GM10248 (cell line): ENCODE results near the gene BBC3.
A peak's percentile ranks its signal among the peaks of the same experiment; 100 is the strongest.

Source experiments
- CTCF ChIA-PET: fragments of 300-600 bp; sonication (Branson Sonifier 250); formaldehyde crosslinking; extraction: SDS; loops from one replicate; lab custom pipeline; 2021; ENCODE audit warnings: antibody characterized with exemption; lab: Yijun Ruan, JAX
- POLR2A ChIA-PET: fragments of 350-650 bp; sonication (Branson Sonifier 250); formaldehyde crosslinking; extraction: SDS; loops from one replicate; lab custom pipeline; 2020; ENCODE audit warnings: antibody characterized with exemption; lab: Yijun Ruan, JAX
- DNase-seq: peaks from one replicate; pipeline ENCODE4 v3.0.0; 2012; ENCODE audit errors: extremely low spot score
- CTCF ChIP-seq: IDR thresholded peaks from 2 replicates; pipeline ENCODE4 v1.5.1; 2012; ENCODE audit warnings: mild to moderate bottlenecking, low read depth; ENCODE audit errors: extremely low read depth, missing control alignments, control extremely low read depth

Gene BBC3

GRCh38 chr19:47273313-47274070, 42.5 kb upstream of the BBC3 start:
- peak; percentile 93 for DNase-seq
- ChIA-PET POLR2A (interaction anchor here (0.6 to 2.3 kb wide), 10 partner anchors 12 to 1841 kb away, joined by 3 to 30 read pairs (median 6); partner anchors contain the start of genes CCDC9 and ZC3H4), CTCF (interaction anchor here (1.1 to 3.6 kb wide), 6 partner anchors 11 to 194 kb away, joined by 3 to 20 read pairs (median 6); partner anchors contain the start of gene CCDC9)
- no peak for TF ChIP-seq CTCF

GRCh38 chr19:47272448-47273312, 41.7 kb upstream of the BBC3 start:
- no peak for DNase-seq
- TF ChIP-seq CTCF, result no peak
- ChIA-PET POLR2A (interaction anchor here (1.2 kb wide), 2 partner anchors 12 to 16 kb away, joined by 3 to 5 read pairs; no protein-coding TSS in a partner anchor), CTCF (interaction anchor here (1.1 to 1.4 kb wide), 3 partner anchors 12 to 329 kb away, joined by 3 to 4 read pairs (median 3); no protein-coding TSS in a partner anchor)

GRCh38 chr19:47271949-47272348, 41.0 kb upstream of the BBC3 start:
- TF ChIP-seq CTCF, result no peak
- CTCF ChIA-PET, result interaction anchor here (1.1 to 1.4 kb wide), 4 partner anchors 13 to 330 kb away, joined by 3 to 5 read pairs (median 4); partner anchors contain the start of gene DHX34
- POLR2A ChIA-PET, result interaction anchor here (1.2 kb wide), 2 partner anchors 11 to 15 kb away, joined by 3 to 5 read pairs; no protein-coding TSS in a partner anchor
- no peak for DNase-seq

- CTCF ChIA-PET, result interaction anchor here (1.3 to 1.4 kb wide), 2 partner anchors 79 to 120 kb away, joined by 4 to 5 read pairs; partner anchors contain the start of gene DHX34
- POLR2A ChIA-PET, result no interaction called here
- DNase-seq, result no peak
- TF ChIP-seq CTCF, result no peak
Measured at GRCh38 chr19:47270408-47270807, 39.4 kb upstream of the BBC3 start.

- no peak for TF ChIP-seq CTCF
- no peak for DNase-seq
- ChIA-PET CTCF (interaction anchor here (0.7 to 1.6 kb wide), 3 partner anchors 25 to 119 kb away, joined by 4 to 6 read pairs (median 4); no protein-coding TSS in a partner anchor), POLR2A (no interaction called here)
Measured at GRCh38 chr19:47269596-47269995, 38.6 kb upstream of the BBC3 start.

GRCh38 chr19:47268028-47268427, 37.0 kb upstream of the BBC3 start:
- CTCF ChIA-PET, result interaction anchor here (0.9 to 1.3 kb wide), 2 partner anchors 10 to 24 kb away, joined by 3 read pairs; no protein-coding TSS in a partner anchor
- no peak for DNase-seq
- no peak for TF ChIP-seq CTCF
- POLR2A ChIA-PET, result no interaction called here
